LNCaP clone FGC (cell line): Measurements from ENCODE around the gene LRRC14B.

ENCODE experiments used
- DNase-seq: peaks from one replicate; pipeline ENCODE4 v3.0.0-alpha.2; 2011; ENCODE audit warnings: low read depth
- H3K4me3 ChIP-seq: 2 replicates; pipeline ENCODE4 v1.5.1; 2011; ENCODE audit warnings: mild to moderate bottlenecking, low read depth, low read length, control low read depth
- CTCF ChIP-seq: IDR thresholded peaks from 2 replicates; pipeline ENCODE4 v1.5.1; 2012; ENCODE audit warnings: mild to moderate bottlenecking; ENCODE audit not compliant: control insufficient read depth, insufficient read depth; ENCODE audit errors: extremely low read depth

The LRRC14B gene

DNA sequence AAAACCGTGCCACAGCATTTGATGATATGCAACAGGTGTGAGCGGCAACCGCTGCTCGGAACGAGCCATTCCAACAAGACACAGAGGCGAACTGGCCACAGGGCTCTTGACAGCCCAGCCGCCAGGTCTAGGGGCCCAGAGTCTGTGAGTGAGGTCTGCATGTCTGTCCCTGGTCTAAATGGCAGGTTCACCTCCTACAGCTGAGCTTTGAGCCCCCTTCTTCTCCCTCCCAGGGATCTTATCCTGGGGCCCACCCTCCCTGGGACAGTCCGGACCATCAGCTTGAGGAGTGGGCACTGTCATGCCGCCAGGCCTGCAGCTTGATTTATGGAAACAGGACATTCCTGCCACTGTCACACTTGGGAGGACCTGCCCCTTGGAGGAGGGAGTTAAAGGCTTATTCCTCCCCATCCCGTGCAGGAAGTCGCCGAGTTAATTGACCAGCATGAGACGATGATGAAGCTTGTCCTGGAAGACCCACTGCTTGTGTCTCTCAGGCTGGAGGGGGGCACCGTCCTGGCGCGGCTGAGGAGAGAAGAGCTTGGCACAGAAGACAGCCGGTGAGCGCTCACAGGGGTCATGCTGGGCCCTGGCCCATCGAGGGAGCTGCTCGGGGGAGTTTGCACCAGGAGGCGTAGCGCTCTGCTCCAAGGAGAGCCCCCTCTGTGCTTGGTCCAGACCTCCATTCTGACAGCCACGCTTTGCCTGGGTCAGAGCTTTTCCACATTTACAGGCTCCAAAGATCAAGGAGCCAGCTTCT, 35.5 kb upstream of the LRRC14B start:
- DNase-seq, result no peak
- no peak overlapping the region for H3K4me3 ChIP-seq

GRCh38 chr5:156411-157072, 34.8 kb upstream of the LRRC14B start:
- DNase-seq, result no peak
- H3K4me3 ChIP-seq, result no peak overlapping the region
- no peak for TF ChIP-seq CTCF

More for the DNA sequence above, 35.5 kb upstream of the LRRC14B start:
- no peak for TF ChIP-seq CTCF

DNA sequence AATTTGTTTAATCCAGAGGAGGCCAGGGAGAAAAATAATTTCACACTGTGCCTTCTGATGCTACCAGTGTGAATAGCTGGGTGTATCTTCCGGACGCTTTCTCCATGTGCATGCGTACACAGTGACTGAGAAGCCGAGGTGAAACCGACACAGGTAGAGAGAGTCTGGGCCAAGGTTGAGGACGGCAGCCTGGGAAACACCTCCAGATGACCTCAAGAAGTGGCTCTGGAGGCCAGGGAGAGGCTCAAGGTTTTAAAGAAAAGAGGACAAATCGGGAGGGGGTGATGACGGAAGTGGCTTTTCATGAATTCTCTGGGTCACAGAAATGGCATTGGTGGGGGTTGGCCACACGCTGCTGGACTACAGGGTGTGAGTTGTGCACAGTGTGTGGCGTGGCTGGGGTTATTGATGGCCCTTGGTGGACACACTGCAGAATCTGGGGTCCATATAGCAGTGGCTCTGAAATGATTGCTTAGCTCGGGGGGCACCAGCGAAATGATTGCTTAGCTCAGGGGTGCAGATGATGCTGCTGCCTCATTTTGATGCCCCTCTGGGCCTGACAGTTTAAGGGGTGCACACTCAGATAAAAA, 34.1 kb upstream of the LRRC14B start:
- no peak for TF ChIP-seq CTCF
- no peak for DNase-seq
- no peak overlapping the region for H3K4me3 ChIP-seq

GRCh38 chr5:157801-158200, 33.5 kb upstream of the LRRC14B start:
- DNase-seq, result no peak
- no peak for TF ChIP-seq CTCF
- H3K4me3 ChIP-seq, result no peak overlapping the region

GRCh38 chr5:158807-159447, 32.4 kb upstream of the LRRC14B start:
- no peak for TF ChIP-seq CTCF

GRCh38 chr5:159448-160172, 31.7 kb upstream of the LRRC14B start:
- no peak for TF ChIP-seq CTCF
- no peak for DNase-seq

More at GRCh38 chr5:158807-159447, 32.4 kb upstream of the LRRC14B start:
- DNase-seq, result no peak
- no peak overlapping the region for H3K4me3 ChIP-seq

More at GRCh38 chr5:159448-160172, 31.7 kb upstream of the LRRC14B start:
- no peak overlapping the region for H3K4me3 ChIP-seq
